Urinary bladder (tissue), 4 donors: ENCODE measurements around the gene NRXN3. TPM values are rescaled to one million over a fixed set of nuclear protein-coding genes. Genes with fewer than 3 reads are reported as not detected.

Experiments used
- DNase-seq: peaks from one replicate; pipeline ENCODE4 v3.0.0-alpha.2; 2015; ENCODE audit errors: extremely low spot score
- H3K27ac ChIP-seq: one replicate; pipeline ENCODE4 v1.5.1; 2013; ENCODE audit warnings: low read depth, mild to moderate bottlenecking, moderate library complexity
- H3K36me3 ChIP-seq: one replicate; pipeline ENCODE4 v1.6.1; 2013; ENCODE audit warnings: mild to moderate bottlenecking, moderate library complexity; ENCODE audit not compliant: insufficient read depth
- H3K4me1 ChIP-seq: one replicate; pipeline ENCODE4 v1.6.1; 2013; ENCODE audit warnings: mild to moderate bottlenecking, moderate library complexity; ENCODE audit not compliant: insufficient read depth
- H3K4me3 ChIP-seq: one replicate; pipeline ENCODE4 v1.5.1; 2013; ENCODE audit warnings: low read depth, low read length
- WGBS: extraction: QIAGEN DNeasy Blood & Tissue Kit; methylation state at CpG from one replicate; pipeline ENCODE4 v1.1.7; 2013; 5-methylcytosine and 5-hydroxymethylcytosine counted together
- polyA plus RNA-seq: library from polyadenylated mRNA; stranded (reverse); fragments of 200-250 nt; gene quantifications from one replicate; pipeline ENCODE4 v1.2.3, GENCODE V29; 2013
- total RNA-seq: library from RNA; depleted of rRNA; stranded (reverse); fragments of >200 nt; gene quantifications from one replicate; pipeline ENCODE4 v1.2.3, GENCODE V29; 2014
- donor health status: healthy with polysubstance abuse.
- donor health status: healthy.

Gene NRXN3
- total and polyA plus RNA-seq, 2 donors = 3.9 to 6.7 TPM

- no peak overlapping the region for H3K27ac ChIP-seq
- H3K4me3 ChIP-seq = no peak overlapping the region
- WGBS = 52% methylated on average over 14 of the region's 14 CpGs
- H3K36me3 ChIP-seq = no peaks in the 10 kb centered on the region
- DNase-seq = no peak
- no peaks in the 10 kb centered on the region for H3K4me1 ChIP-seq
These were observed 17.7 kb upstream of the NRXN3 start for GRCh38 chr14:78152201-78153063.

- Histone ChIP-seq H3K36me3 (no peaks in the 10 kb centered on the region), H3K27ac (no peak overlapping the region), H3K4me1 (no peaks in the 10 kb centered on the region), H3K4me3 (no peak overlapping the region)
- DNase-seq = no peak
These were observed 17.2 kb upstream of the NRXN3 start for GRCh38 chr14:78153064-78153341.

- no peak for DNase-seq
- 63% methylated on average over 2 of the region's 2 CpGs for WGBS
- Histone ChIP-seq H3K27ac (no peak overlapping the region), H3K4me1 (no peaks in the 10 kb centered on the region), H3K36me3 (no peaks in the 10 kb centered on the region), H3K4me3 (no peak overlapping the region)
These were observed 15.3 kb upstream of the NRXN3 start for GRCh38 chr14:78154827-78155226.

GRCh38 chr14:78156196-78156595 lies 14.0 kb upstream of the NRXN3 start:
- no peak overlapping the region for H3K4me3 ChIP-seq
- no peaks in the 10 kb centered on the region for H3K4me1 ChIP-seq
- no peaks in the 10 kb centered on the region for H3K36me3 ChIP-seq
- no peak for DNase-seq
- no peak overlapping the region for H3K27ac ChIP-seq
- WGBS = 86% methylated on average over 2 of the region's 2 CpGs

- H3K4me3 ChIP-seq = no peak overlapping the region
- no peaks in the 10 kb centered on the region for H3K36me3 ChIP-seq
- no peak for DNase-seq
- no peaks in the 10 kb centered on the region for H3K4me1 ChIP-seq
- 37% methylated on average over 15 of the region's 15 CpGs for WGBS
- no peak overlapping the region for H3K27ac ChIP-seq
These were observed 12.4 kb upstream of the NRXN3 start for GRCh38 chr14:78157494-78158437.

GRCh38 chr14:78162202-78162601 lies 8.0 kb upstream of the NRXN3 start:
- Histone ChIP-seq H3K27ac (no peak overlapping the region), H3K36me3 (no peaks in the 10 kb centered on the region), H3K4me3 (no peak overlapping the region), H3K4me1 (no peaks in the 10 kb centered on the region)
- no peak for DNase-seq
- WGBS = 73% methylated on average over 5 of the region's 5 CpGs

GRCh38 chr14:78164226-78164853 lies 5.8 kb upstream of the NRXN3 start:
- no peak for DNase-seq
- no peak overlapping the region for H3K27ac ChIP-seq
- WGBS = 6% methylated on average over 8 of the region's 8 CpGs
- H3K4me3 ChIP-seq = no peak overlapping the region
- no peaks in the 10 kb centered on the region for H3K4me1 ChIP-seq
- H3K36me3 ChIP-seq = no peaks in the 10 kb centered on the region

- no peak for DNase-seq
- Histone ChIP-seq H3K36me3 (no peaks in the 10 kb centered on the region), H3K4me1 (no peaks in the 10 kb centered on the region), H3K27ac (no peak overlapping the region), H3K4me3 (no peak overlapping the region)
- WGBS = 85% methylated on average over 7 of the region's 7 CpGs
These were observed 2.3 kb downstream of the NRXN3 start for GRCh38 chr14:78172428-78172827.

- Histone ChIP-seq H3K4me3 (no peak overlapping the region), H3K27ac (no peak overlapping the region), H3K4me1 (no peaks in the 10 kb centered on the region), H3K36me3 (no peaks in the 10 kb centered on the region)
- 83% methylated on average over 21 of the region's 21 CpGs for WGBS
- DNase-seq = no peak
These were observed 3.3 kb downstream of the NRXN3 start for GRCh38 chr14:78173346-78174035.

- Histone ChIP-seq H3K4me3 (no peak overlapping the region), H3K27ac (no peak overlapping the region), H3K4me1 (no peaks in the 10 kb centered on the region), H3K36me3 (no peaks in the 10 kb centered on the region)
- 95% methylated on average over 9 of the region's 9 CpGs for WGBS
- DNase-seq = no peak
These were observed 5.2 kb downstream of the NRXN3 start for GRCh38 chr14:78175412-78175811.

GRCh38 chr14:78178071-78178470 lies 7.9 kb downstream of the NRXN3 start:
- no peak overlapping the region for H3K4me3 ChIP-seq
- no peak for DNase-seq
- no peaks in the 10 kb centered on the region for H3K4me1 ChIP-seq
- WGBS = 86% methylated on average over 3 of the region's 3 CpGs
- no peaks in the 10 kb centered on the region for H3K36me3 ChIP-seq
- H3K27ac ChIP-seq = no peak overlapping the region

- H3K27ac ChIP-seq = no peak overlapping the region
- no peaks in the 10 kb centered on the region for H3K4me1 ChIP-seq
- 73% methylated on average over 3 of the region's 3 CpGs for WGBS
- H3K4me3 ChIP-seq = no peak overlapping the region
- H3K36me3 ChIP-seq = no peaks in the 10 kb centered on the region
- no peak for DNase-seq
These were observed 8.8 kb downstream of the NRXN3 start for GRCh38 chr14:78178971-78179370.

- WGBS = 69% methylated on average over 3 of the region's 3 CpGs
- H3K27ac ChIP-seq = no peak overlapping the region
- no peaks in the 10 kb centered on the region for H3K4me1 ChIP-seq
- H3K4me3 ChIP-seq = no peak overlapping the region
- no peaks in the 10 kb centered on the region for H3K36me3 ChIP-seq
- DNase-seq = no peak
These were observed 11.1 kb downstream of the NRXN3 start for GRCh38 chr14:78181270-78181669.
